NCI-H1092 (cell line): Measurements from ENCODE around the gene POLRMT.

Experiments
- DNase-seq: peaks from one replicate; lab custom pipeline; 2025; lab: John Stamatoyannopoulos, UW

Gene POLRMT

GRCh38 chr19:662962-663681 is 29.8 kb upstream of the POLRMT start, which contains the start of gene RNF126:
RNF126 (minus strand) TSS chr19:663214; CDS start chr19:663121, 93 bp downstream.
- DNase-seq = peak; percentile 91

DNA sequence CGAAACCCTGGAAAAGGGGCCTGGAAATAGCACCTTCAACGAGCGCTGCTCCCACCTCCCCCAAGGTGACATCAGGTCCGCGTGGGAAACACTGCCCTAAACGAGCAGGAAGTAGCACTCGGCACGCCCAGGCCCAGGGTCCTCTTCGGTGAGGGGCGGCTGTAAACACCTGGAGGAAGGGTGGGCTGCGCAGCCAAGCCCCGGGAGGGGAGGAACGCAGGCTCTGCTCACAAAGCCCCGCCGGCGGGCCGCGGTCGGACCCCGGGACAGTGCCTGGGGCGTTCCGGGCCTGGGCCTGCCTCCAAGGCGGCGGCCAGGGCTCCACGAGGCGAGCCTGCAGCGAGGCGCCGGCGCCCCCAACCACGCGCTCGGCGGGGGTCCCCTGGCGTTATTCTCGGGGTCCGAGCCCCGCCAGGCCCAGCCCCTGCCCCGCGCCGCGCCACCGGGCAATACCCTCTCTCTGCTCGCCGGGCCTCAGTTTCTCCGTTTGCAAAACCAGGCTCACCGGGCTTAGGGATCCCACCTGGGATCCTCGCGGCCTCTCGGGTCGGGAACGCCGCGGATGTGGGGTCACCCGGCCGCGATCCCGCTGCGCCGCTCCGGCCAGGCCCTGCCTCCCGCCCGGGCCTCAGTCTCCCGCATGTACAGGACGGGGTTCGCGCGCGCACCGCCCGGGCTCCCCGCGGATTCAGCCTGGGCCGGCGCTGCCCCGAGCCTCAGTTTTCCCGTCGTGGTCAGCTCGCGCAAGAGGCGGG is 29.0 kb upstream of the POLRMT start:
- DNase-seq = peak; percentile 12

GRCh38 chr19:661427-662196 is 28.3 kb upstream of the POLRMT start:
- DNase-seq = no peak

DNA sequence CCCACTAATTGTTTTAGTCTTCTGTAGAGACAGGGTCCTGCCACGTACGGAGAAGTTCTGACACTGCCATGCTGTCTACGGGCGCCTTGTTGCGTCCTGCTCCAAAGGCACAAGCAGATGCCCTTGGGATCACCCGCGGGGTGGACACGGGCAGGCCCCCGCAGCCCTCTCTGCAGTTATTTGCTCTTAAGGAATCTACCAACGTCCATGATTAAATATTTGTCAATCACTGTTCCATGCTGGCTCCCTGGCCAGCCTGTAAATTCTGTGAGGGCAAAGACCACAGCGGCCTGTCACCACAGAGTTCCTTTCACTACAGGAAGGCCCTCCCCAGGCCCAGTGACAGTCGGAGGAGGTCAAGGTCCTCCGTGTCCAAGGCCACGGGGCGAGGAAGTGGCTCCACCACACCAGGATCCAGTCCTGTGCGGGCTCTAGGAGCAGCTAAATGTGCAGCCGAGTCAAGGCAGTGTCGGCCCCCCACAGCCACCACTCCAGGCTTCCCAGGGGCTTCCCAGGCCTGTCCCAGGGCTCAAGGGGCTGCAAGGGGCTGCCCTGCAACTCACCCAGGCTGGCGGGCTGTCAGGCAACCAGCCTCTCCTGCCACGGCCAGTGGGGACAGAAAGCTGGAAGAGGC is 27.6 kb upstream of the POLRMT start:
- no peak for DNase-seq

GRCh38 chr19:658916-659839 is 25.8 kb upstream of the POLRMT start:
- DNase-seq = no peak

GRCh38 chr19:658059-658839 is 24.9 kb upstream of the POLRMT start:
- DNase-seq = no peak

DNA sequence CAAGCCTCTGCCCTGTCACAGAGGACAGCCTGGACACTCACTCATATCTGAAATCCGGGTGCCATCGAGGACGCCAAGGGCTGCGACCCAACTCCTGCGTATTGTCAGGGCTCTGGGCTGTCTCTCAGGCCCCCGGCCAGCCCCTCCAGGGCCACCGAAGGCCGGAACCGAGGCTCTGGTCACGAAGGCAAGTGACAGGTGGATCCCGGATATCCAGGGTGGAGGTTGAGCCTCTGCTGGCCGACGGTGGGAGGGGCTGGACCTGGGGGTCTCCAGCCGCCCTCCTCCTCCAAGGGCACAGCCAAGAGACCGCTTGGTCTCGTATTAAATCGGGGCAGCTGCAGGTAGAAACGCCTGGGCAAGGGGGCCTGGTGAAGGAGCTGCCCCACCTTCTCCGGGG is 24.3 kb upstream of the POLRMT start:
- DNase-seq = no peak

DNA sequence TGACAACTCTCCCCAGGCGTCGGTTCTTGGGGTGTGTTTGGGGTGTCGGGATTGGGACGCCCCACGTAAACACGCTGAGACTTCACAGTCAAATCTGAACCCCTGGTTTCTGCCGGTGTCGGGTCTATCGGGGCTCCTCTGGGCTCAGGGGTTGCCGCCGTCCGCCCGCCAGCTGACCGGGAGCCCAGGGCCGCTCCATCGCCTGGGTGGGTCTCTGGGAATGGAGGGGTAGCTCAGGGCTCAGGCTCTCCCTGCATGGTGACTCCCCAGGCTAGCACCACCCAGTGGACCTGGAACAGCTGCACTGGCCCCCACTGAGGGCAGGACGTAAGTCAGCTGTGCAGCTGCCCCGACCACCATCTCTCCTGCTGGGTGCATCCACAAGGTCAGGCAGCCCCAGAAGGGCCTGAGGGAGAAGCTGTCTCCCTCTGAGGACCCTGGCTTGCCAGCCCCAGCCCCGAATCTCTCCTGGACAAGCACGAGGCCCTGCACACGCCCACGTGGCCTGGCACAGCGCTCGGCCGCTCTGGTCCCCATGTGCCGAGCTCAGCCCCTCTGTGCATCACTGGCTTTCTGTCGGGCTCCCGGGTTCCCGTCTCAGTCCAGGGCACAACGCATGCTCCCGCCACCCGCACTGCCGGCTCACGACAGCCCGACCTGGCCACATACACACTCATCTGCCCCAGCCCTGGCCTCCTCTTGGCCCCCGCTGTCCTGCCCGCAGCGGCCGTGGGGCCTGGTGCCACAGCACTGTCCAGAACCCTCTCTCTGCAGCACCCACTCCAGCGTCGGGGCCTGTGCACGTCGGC is 23.6 kb upstream of the POLRMT start:
- DNase-seq = no peak

- DNase-seq = no peak
Measured at GRCh38 chr19:655691-656090, 22.4 kb upstream of the POLRMT start.

GRCh38 chr19:653425-653824 is 20.1 kb upstream of the POLRMT start:
- DNase-seq = no peak

DNA sequence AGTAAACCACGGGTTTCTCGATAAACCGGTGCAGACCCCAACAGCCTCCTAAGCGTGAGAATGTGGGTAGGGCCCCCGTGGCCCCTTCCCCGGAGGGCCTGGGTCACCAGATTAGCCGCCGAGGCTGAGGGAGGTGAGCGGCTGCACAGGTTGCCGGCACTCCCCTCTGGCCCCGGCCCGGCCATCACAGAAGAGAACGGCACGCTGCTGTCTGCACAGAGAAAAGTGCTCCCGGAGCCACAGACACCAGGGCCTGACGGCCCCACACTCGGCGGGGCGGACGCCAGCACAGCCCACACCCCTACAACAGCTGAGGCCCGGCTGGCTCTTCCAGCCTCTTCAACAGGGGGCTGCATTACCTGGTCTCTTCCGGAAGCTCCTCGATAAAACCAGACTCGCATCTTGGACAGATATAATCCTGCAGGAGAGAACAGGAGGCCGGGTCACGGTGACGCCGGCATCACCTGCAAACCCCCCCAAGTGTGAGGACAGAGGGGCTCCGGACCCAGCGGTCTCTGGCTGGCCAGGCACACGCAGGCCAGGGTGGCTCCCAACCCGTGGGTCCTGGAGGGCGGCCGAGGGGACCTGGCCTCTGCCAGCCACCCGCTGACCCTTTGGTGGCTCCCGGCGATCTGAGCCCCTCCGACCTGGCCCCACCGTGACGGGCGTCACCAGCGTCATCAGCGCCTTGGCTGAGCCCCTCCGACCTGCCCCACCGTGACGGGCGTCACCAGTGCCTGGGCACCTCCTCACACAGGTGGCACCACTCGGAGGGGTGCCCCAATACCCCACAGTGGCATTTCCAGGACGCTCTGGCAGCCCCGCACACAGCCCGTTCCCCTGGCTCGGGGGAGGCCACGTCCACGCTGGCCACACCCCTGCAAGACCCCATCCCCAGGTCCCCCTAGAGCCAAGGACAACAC is 19.4 kb upstream of the POLRMT start:
- no peak for DNase-seq

- DNase-seq = no peak
Measured at GRCh38 chr19:651991-652390, 18.7 kb upstream of the POLRMT start.

DNA sequence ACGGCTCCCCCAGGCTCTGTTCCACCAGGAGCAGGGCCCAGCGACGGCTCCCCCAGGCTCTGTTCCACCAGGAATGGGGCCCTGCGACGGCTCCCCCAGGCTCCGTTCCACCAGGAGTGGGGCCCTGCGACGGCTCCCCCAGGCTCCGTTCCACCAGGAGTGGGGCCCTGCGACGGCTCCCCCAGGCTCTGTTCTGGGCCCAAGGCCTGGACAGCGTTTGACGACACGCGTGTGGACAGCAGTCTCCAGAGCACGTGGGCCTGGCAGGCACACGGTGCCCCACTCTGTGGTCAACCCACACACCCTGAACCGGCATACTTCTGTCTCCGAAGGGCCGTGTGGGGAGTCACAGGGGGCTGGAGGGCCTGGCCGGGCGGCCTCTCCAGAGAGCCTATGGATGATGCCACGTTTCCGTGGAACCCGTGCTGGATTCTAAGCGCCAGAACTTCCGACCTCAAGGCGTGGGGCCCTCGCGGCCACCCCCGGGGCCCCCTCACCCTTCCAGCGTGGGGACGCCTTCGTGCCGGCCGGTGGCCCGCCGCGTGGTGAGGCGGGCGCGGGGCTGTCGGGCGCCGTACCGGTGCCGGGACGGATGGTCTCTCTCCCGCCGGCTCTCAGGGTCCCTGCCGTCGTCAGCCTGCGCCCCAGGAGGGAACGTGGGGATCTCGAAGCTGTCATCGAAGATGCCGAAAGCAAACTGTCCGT is 17.9 kb upstream of the POLRMT start:
- DNase-seq = no peak

DNA sequence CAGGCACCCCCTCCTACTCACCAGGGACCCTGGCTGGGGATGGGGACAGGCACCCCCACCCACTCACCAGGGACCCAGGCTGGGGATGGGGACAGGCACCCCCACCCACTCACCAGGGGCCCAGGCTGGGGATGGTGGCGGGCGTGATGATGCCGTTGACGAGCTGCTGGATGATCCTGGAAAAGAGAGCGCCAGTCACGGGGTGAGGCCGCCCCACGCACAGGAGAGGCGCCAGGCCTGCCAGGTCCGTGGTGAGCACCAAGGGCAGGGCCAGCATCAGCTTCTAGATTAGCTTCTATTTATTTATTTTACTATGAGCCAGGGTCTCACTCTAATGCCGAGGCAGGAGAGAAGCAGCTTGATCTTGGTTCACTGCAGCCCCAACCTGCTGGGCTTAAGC is 16.8 kb upstream of the POLRMT start:
- no peak for DNase-seq

GRCh38 chr19:648904-649801 is 15.8 kb upstream of the POLRMT start:
- DNase-seq = no peak

GRCh38 chr19:648305-648704 is 15.0 kb upstream of the POLRMT start:
- DNase-seq = no peak
